Prostate gland (tissue), 2 donors: ENCODE measurements around the gene SYT13.

ENCODE experiments used
- CTCF ChIP-seq, 4 experiments: fragments of 200-600 bp in 2 of 4; fragments of 450-650 bp in 2 of 4; sonication (generic) in 2 of 4; IDR thresholded peaks; 1 replicate in 3 of 4; 2 replicates in 1 of 4; pipeline ENCODE4 v1.5.1; 2016 to 2019; ENCODE audit warnings: antibody characterized with exemption in 4 of 4, mild to moderate bottlenecking in 2 of 4, moderate library complexity in 2 of 4
- POLR2A ChIP-seq: fragments of 450-650 bp; IDR thresholded peaks from one replicate; pipeline ENCODE4 v1.6.1; 2016; ENCODE audit warnings: antibody characterized with exemption, mild to moderate bottlenecking
- POLR2AphosphoS5 ChIP-seq: sonication (generic); formaldehyde crosslinking; IDR thresholded peaks from one replicate; pipeline ENCODE4 v1.6.1; 2017; ENCODE audit warnings: antibody characterized with exemption

- TF ChIP-seq CTCF (IDR thresholded peaks at IDR 0.05) (no peak), POLR2A (no peak), POLR2AphosphoS5 (no peak)
These were observed 8.4 kb upstream of the SYT13 start for GRCh38 chr11:45294499-45294898.
